Measurements from ENCODE around the gene LRRFIP2. TPM values are rescaled to one million over a fixed set of nuclear protein-coding genes. Genes with fewer than 3 reads are reported as not detected.

LRRFIP2 gene
- total RNA-seq, 4 donors from 2014 or later, result 56.5 to 148 (median 62.4) TPM

GRCh38 chr3:37145611-37146010 lies 28.8 kb downstream of the LRRFIP2 start:
- Histone ChIP-seq H3K9me3 (no peaks in the 10 kb centered on the region), H3K27ac (peak overlapping the region; percentile 23 to 42), H3K4me3 (no peak overlapping the region), H3K36me3 (no peaks in the 10 kb centered on the region), H3K4me1 (peaks cover 0 to 5% of the 10 kb centered on the region in 2 donors), H3K27me3 (no peaks in the 10 kb centered on the region)
- no peak for DNase-seq
- TF ChIP-seq CTCF (IDR thresholded peaks at IDR 0.05) (no peak), POLR2A (IDR thresholded peaks at IDR 0.05) (no peak)
- intact Hi-C loops (cut with DNase I; ENCODE audit: low total_unique reads), result no loop called here

GRCh38 chr3:37144806-37145205 lies 29.6 kb downstream of the LRRFIP2 start:
- no peaks in the 10 kb centered on the region for H3K27me3 ChIP-seq
- intact Hi-C loops (cut with DNase I; ENCODE audit: low total_unique reads), result no loop called here
- peaks cover 0 to 5% of the 10 kb centered on the region in 2 donors for H3K4me1 ChIP-seq
- no peaks in the 10 kb centered on the region for H3K9me3 ChIP-seq
- TF ChIP-seq POLR2A (IDR thresholded peaks at IDR 0.05), result no peak
- H3K36me3 ChIP-seq, result no peaks in the 10 kb centered on the region
- peak overlapping the region in 1 of 2 donors; percentile 42 for H3K27ac ChIP-seq
- H3K4me3 ChIP-seq, result no peak overlapping the region
- DNase-seq, result no peak

- Histone ChIP-seq H3K36me3 (no peaks in the 10 kb centered on the region), H3K27ac (no peak overlapping the region), H3K4me3 (no peak overlapping the region), H3K9me3 (no peaks in the 10 kb centered on the region), H3K4me1 (peaks cover 0 to 5% of the 10 kb centered on the region in 2 donors), H3K27me3 (no peaks in the 10 kb centered on the region)
- TF ChIP-seq CTCF (IDR thresholded peaks at IDR 0.05) (no peak), POLR2A (IDR thresholded peaks at IDR 0.05) (no peak)
- DNase-seq, result no peak
- intact Hi-C loops (cut with DNase I; ENCODE audit: low total_unique reads), result no loop called here
Measured at GRCh38 chr3:37143821-37144220, 30.6 kb downstream of the LRRFIP2 start.

GRCh38 chr3:37141676-37142075 lies 32.7 kb downstream of the LRRFIP2 start:
- intact Hi-C loops (cut with DNase I; ENCODE audit: low total_unique reads), result no loop called here

GRCh38 chr3:37140899-37141541 lies 33.4 kb downstream of the LRRFIP2 start:
- DNase-seq, result no peak
- intact Hi-C loops (cut with DNase I; ENCODE audit: low total_unique reads), result no loop called here
- H3K36me3 ChIP-seq, result no peaks in the 10 kb centered on the region
- peaks cover 0 to 5% of the 10 kb centered on the region in 2 donors for H3K4me1 ChIP-seq
- no peaks in the 10 kb centered on the region for H3K9me3 ChIP-seq
- no peaks in the 10 kb centered on the region for H3K27me3 ChIP-seq
- TF ChIP-seq POLR2A (IDR thresholded peaks at IDR 0.05), result no peak
- no peak for TF ChIP-seq CTCF (IDR thresholded peaks at IDR 0.05)
- H3K27ac ChIP-seq, result no peak overlapping the region
- no peak overlapping the region for H3K4me3 ChIP-seq

More at GRCh38 chr3:37141676-37142075, 32.7 kb downstream of the LRRFIP2 start:
- DNase-seq, result no peak
- Histone ChIP-seq H3K4me1 (peaks cover 0 to 5% of the 10 kb centered on the region in 2 donors), H3K4me3 (no peak overlapping the region), H3K36me3 (no peaks in the 10 kb centered on the region), H3K9me3 (no peaks in the 10 kb centered on the region), H3K27me3 (no peaks in the 10 kb centered on the region), H3K27ac (no peak overlapping the region)
- TF ChIP-seq POLR2A (IDR thresholded peaks at IDR 0.05), result no peak
- TF ChIP-seq CTCF (IDR thresholded peaks at IDR 0.05), result no peak
